Suppressor macrophage treated with lipopolysaccharide for 4 hours (primary cell): ENCODE data around the gene MILR1.
A peak's percentile ranks its signal among the peaks of the same experiment; 100 is the strongest.
"Not testable (repeated sequence)": the region's sequence is repeated elsewhere in the genome, so short reads cannot be mapped to it uniquely, and the experiment has no call there.

Source experiments
- DNase-seq: peaks from one replicate; pipeline ENCODE4 v3.0.0-alpha.2; 2020

The MILR1 gene

GRCh38 chr17:64430036-64430435 is 18.9 kb upstream of the MILR1 start:
- peak; percentile 41 for DNase-seq

GRCh38 chr17:64431534-64431933 is 17.4 kb upstream of the MILR1 start:
- DNase-seq = no peak

- DNase-seq = no peak
Measured at GRCh38 chr17:64437944-64438525, 10.9 kb upstream of the MILR1 start.

GRCh38 chr17:64439521-64439920 is 9.4 kb upstream of the MILR1 start:
- not testable (repeated sequence) for DNase-seq

- DNase-seq = no peak
Measured at GRCh38 chr17:64439956-64440355, 9.0 kb upstream of the MILR1 start.

- peak; percentile 94 for DNase-seq
Measured at GRCh38 chr17:64441772-64442540, 7.0 kb upstream of the MILR1 start.

GRCh38 chr17:64442541-64442971 is 6.4 kb upstream of the MILR1 start:
- no peak for DNase-seq

- no peak for DNase-seq
Measured at GRCh38 chr17:64443086-64443760, 5.7 kb upstream of the MILR1 start.

GRCh38 chr17:64447526-64447925 is 1.4 kb upstream of the MILR1 start:
- no peak for DNase-seq

- peak; percentile 46 for DNase-seq
Measured at GRCh38 chr17:64449545-64449944, 630 bp downstream of the MILR1 start.

- DNase-seq = peak; percentile 69
Measured at GRCh38 chr17:64455993-64456885, 7.3 kb downstream of the MILR1 start.

GRCh38 chr17:64457156-64457555 is 8.2 kb downstream of the MILR1 start:
- DNase-seq = peak; percentile 35

GRCh38 chr17:64458756-64459155 is 9.8 kb downstream of the MILR1 start:
- no peak for DNase-seq

- DNase-seq = no peak
Measured at GRCh38 chr17:64459284-64459747, 10.4 kb downstream of the MILR1 start.

- DNase-seq = not testable (repeated sequence)
Measured at GRCh38 chr17:64459818-64460217, 10.9 kb downstream of the MILR1 start.

GRCh38 chr17:64460955-64461354 is 12.0 kb downstream of the MILR1 start:
- DNase-seq = no peak

- DNase-seq = no peak
Measured at GRCh38 chr17:64461788-64462187, 12.9 kb downstream of the MILR1 start.

- no peak for DNase-seq
Measured at GRCh38 chr17:64466019-64466735, 17.3 kb downstream of the MILR1 start.

- not testable (repeated sequence) for DNase-seq
Measured at GRCh38 chr17:64466834-64467233, 17.9 kb downstream of the MILR1 start.

GRCh38 chr17:64470625-64471024 is 21.7 kb downstream of the MILR1 start:
- DNase-seq = no peak

- DNase-seq = no peak
Measured at GRCh38 chr17:64471440-64471839, 22.5 kb downstream of the MILR1 start.

- no peak for DNase-seq
Measured at GRCh38 chr17:64472564-64472963, 23.6 kb downstream of the MILR1 start.
